HG03139 (cell line): ENCODE measurements around the gene MED10.

Source experiments
- ATAC-seq: cut with Tn5 transposase; IDR thresholded peaks from one replicate; pipeline ENCODE4 v1.9.1; 2021; ENCODE audit not compliant: unreplicated experiment

The MED10 gene

GRCh38 chr5:6353602-6354302, 24.6 kb downstream of the MED10 start:
- no peak for ATAC-seq

- no peak for ATAC-seq
Measured at GRCh38 chr5:6350277-6351090, 27.9 kb downstream of the MED10 start.

GRCh38 chr5:6349387-6349786, 29.0 kb downstream of the MED10 start:
- ATAC-seq: no peak

- ATAC-seq: no peak
Measured at GRCh38 chr5:6348476-6349000, 29.8 kb downstream of the MED10 start.

GRCh38 chr5:6347673-6348072, 30.7 kb downstream of the MED10 start:
- ATAC-seq: no peak

- ATAC-seq: no peak
Measured at GRCh38 chr5:6347165-6347564, 31.2 kb downstream of the MED10 start.

GRCh38 chr5:6344593-6344989, 33.8 kb downstream of the MED10 start:
- no peak for ATAC-seq

- no peak for ATAC-seq
Measured at GRCh38 chr5:6343951-6344592, 34.3 kb downstream of the MED10 start.

- no peak for ATAC-seq
Measured at GRCh38 chr5:6342689-6343315, 35.5 kb downstream of the MED10 start.

GRCh38 chr5:6340100-6340499, 38.2 kb downstream of the MED10 start:
- ATAC-seq: no peak

GRCh38 chr5:6338871-6339270, 39.5 kb downstream of the MED10 start:
- ATAC-seq: no peak

GRCh38 chr5:6338135-6338534, 40.2 kb downstream of the MED10 start:
- ATAC-seq: no peak

GRCh38 chr5:6333182-6333905, 45.0 kb downstream of the MED10 start:
- ATAC-seq: no peak

- ATAC-seq: no peak
Measured at GRCh38 chr5:6328173-6328572, 50.2 kb downstream of the MED10 start.

- no peak for ATAC-seq
Measured at GRCh38 chr5:6326776-6327175, 51.6 kb downstream of the MED10 start.

- ATAC-seq: no peak
Measured at GRCh38 chr5:6322163-6322713, 56.1 kb downstream of the MED10 start.
